ENCODE results near the gene KDM2B. TPM values are rescaled to one million over a fixed set of nuclear protein-coding genes. Genes with fewer than 3 reads are reported as not detected.

The KDM2B gene
- total RNA-seq, 1 donor from 2014 or later = 79.2 TPM

DNA sequence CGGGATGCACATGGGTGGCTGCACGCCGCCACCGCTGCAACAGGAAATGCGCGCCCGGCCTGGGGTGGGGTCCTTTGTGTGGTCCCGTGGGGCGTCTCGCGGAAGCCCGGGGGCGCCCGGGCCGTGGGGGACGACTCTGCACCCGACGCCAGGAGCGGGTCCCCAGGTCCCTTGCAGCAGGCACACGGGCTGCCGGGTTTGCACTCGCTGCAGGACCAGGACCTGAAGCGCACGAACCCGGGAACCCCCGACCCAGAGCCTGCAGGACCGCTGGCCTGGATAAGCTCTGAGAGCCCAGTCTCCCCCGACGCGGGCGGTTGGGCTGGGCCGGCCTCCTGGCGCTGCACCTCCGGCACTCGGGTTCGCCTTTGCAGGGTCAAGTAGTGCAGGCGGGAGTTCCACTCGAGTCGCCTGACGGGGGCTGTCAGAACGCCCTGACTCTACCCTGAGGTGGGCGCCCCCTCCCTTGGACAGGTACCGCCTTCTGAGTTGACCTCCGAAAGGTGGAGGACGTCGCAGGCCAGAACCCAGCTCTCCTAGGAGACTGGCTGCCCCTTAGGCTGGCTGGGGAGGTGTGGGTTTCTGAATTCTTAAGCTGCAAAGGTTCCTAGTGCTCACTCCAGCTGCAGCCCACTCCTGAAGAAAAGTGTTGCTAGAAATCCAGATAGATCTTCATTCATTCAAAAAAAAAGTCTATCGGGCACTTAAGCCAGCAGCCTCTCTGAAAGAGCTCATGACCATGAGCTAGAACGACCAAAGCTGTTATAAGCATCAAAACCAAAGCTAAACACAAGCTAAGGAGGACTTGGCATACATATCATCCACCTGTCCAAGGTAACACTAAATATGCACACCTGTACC is 113.0 kb downstream of the KDM2B start:
- peak; percentile 45 for DNase-seq (ENCODE audit: low read depth, low spot score)

DNA sequence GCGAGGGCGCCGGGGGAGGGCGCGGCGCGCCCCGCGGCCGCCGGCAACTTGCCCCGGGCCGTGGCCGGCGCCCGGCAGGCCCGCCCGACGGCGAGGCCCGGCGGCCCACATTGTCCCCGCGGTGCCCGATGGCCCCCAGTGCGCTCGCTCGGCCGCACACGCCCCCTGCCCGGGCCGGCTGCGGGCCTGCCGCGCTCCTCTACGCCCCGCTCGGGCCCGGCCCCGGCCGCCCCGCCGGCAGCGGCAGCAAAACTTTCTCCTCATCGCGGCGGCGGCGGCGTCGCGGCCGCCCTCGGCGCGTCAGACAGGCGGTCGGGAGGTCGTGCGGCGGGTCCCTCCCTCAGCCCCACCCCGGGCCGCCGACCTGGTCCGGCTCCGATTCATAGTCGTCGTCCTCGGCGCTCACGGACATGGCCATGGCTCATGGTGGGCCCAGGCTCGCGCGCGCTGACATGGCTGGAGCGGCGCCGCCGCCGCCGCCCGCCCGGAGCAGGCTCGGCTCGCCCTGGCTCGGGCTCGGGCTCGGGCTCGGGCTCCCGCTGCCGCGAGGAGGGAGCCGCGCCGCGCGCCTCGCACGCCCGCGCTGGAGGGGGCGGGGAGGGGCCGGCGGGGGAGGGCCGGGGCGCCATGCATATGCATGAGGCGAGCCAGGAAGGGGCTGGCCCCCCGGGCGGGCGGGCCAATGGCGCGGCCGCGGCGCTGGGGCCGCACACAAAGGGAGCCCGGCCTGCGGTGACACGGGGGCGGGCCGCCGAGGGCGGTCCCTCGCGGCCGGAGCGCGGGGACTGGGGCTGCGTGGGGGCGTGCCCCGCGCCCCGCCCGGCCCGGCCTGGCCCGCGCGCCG is 113.8 kb downstream of the KDM2B start:
- H3K4me1 Mint-ChIP-seq = peaks cover 26% of the 10 kb centered on the region
- H3K36me3 Mint-ChIP-seq (ENCODE audit: low read depth) = no peaks in the 10 kb centered on the region
- H3K27me3 Mint-ChIP-seq (ENCODE audit: low read depth) = no peaks in the 10 kb centered on the region
- DNase-seq (ENCODE audit: low read depth, low spot score) = peak; percentile 79
- TF ChIP-seq, protein P1, sequence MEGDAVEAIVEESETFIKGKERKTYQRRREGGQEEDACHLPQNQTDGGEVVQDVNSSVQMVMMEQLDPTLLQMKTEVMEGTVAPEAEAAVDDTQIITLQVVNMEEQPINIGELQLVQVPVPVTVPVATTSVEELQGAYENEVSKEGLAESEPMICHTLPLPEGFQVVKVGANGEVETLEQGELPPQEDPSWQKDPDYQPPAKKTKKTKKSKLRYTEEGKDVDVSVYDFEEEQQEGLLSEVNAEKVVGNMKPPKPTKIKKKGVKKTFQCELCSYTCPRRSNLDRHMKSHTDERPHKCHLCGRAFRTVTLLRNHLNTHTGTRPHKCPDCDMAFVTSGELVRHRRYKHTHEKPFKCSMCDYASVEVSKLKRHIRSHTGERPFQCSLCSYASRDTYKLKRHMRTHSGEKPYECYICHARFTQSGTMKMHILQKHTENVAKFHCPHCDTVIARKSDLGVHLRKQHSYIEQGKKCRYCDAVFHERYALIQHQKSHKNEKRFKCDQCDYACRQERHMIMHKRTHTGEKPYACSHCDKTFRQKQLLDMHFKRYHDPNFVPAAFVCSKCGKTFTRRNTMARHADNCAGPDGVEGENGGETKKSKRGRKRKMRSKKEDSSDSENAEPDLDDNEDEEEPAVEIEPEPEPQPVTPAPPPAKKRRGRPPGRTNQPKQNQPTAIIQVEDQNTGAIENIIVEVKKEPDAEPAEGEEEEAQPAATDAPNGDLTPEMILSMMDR (conservative IDR thresholded peaks at IDR 0.05) = no peak
- no peaks in the 10 kb centered on the region for H3K9me3 Mint-ChIP-seq
- H3K4me3 Mint-ChIP-seq = no peak overlapping the region
- H3K27ac Mint-ChIP-seq (ENCODE audit: unreplicated experiment) = no peak overlapping the region

More for the DNA sequence above, 113.0 kb downstream of the KDM2B start:
- peaks cover 26% of the 10 kb centered on the region for H3K4me1 Mint-ChIP-seq
- H3K4me3 Mint-ChIP-seq = peak overlapping the region; percentile 79
- no peak overlapping the region for H3K27ac Mint-ChIP-seq (ENCODE audit: unreplicated experiment)
- no peaks in the 10 kb centered on the region for H3K9me3 Mint-ChIP-seq
- H3K27me3 Mint-ChIP-seq (ENCODE audit: low read depth) = no peaks in the 10 kb centered on the region
- TF ChIP-seq, protein P1 (conservative IDR thresholded peaks at IDR 0.05) = no peak
- H3K36me3 Mint-ChIP-seq (ENCODE audit: low read depth) = no peaks in the 10 kb centered on the region

DNA sequence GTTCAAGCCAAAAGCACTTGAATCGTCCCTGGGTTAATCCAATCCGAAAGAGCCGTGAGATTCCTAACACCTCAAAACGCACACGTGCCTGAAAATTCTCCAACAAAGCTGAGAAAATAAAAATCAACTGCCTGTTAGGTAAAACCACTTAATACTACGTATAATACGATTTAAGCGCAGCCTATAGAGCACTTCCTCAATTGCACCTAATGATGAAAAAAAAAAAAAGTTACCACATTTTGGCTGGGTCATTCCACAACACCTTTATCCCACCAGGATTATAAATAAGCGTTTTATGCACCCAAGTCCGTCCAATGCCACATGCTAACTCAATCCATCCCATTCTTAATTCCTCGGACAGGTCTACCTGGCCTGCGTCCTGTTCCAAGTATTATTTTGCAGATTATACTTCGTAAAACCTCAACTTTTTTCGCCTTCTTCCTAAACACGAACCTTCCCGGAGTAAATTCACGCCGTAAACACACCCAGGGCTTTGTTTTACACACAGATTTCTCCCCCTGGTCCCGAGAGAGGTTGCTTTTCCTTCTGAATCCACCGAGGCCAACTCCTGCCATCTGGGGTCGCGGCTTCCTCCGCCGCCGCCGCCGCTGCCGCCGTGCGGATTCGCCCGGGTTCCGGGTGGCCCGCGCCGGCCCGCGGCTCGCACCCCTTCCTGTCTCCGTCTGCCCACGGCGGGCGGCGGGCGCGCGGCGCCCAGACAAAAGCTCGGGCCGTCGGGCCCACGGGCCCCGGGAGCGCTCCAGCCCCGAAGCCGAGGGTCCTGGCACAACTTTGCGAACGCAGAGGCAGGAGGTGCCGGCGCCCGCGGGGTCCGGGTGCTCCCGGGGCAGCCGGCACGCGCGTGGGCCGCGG is 114.7 kb downstream of the KDM2B start:
- no peaks in the 10 kb centered on the region for H3K36me3 Mint-ChIP-seq (ENCODE audit: low read depth)
- peak overlapping the region; percentile 95 for H3K4me3 Mint-ChIP-seq
- peaks cover 26% of the 10 kb centered on the region for H3K4me1 Mint-ChIP-seq
- peak overlapping the region; percentile 97 for H3K27ac Mint-ChIP-seq (ENCODE audit: unreplicated experiment)
- DNase-seq (ENCODE audit: low read depth, low spot score) = peak; percentile 33
- H3K27me3 Mint-ChIP-seq (ENCODE audit: low read depth) = no peaks in the 10 kb centered on the region
- H3K9me3 Mint-ChIP-seq = no peaks in the 10 kb centered on the region
- TF ChIP-seq, protein P1 (conservative IDR thresholded peaks at IDR 0.05) = no peak

DNA sequence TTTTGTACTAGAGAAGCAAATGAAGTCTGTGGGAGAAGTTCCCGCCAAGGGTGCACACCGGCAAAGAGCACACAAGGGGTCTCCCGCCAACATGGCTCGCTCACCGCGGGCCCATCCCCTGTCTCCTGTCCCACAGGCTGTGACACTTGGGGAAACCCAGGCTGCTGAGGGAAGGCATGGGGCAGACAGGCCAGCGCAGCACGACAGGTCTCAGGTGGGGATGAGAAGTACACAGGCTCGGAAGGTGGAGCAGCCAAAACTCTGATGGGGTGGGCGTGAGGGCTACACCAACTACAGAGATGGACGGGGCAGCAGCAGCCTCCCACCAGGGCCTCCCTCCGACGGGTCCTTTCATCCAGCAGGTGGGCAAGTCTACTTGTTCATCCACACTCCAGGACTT is 116.5 kb downstream of the KDM2B start:
- Mint-ChIP-seq H3K9me3 (no peaks in the 10 kb centered on the region), H3K36me3 (ENCODE audit: low read depth) (peaks cover 5% of the 10 kb centered on the region), H3K4me3 (peak overlapping the region; percentile 95), H3K27ac (ENCODE audit: unreplicated experiment) (no peak overlapping the region), H3K4me1 (peaks cover 26% of the 10 kb centered on the region), H3K27me3 (ENCODE audit: low read depth) (no peaks in the 10 kb centered on the region)
- TF ChIP-seq, protein P1 (conservative IDR thresholded peaks at IDR 0.05) = no peak
- no peak for DNase-seq (ENCODE audit: low read depth, low spot score)

DNA sequence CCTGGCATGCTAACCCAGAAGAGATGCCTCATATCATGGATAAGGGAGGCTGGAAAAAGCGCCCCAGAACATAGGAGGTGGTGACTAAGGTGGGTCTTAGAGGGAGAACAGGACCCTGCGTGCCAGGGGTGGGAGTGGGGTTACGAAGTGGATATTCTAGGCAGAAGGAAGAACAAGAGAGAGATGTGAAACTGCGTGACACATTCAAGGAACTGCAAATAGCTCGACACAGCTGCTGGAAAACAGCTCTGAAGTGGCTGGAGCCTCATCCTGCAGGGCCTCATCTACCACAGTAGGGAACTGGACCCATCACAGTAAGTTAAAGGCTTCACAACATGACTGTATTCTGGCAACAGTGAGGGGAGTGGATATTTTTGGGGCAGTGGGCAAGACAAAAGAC is 119.8 kb downstream of the KDM2B start:
- TF ChIP-seq, protein P1 (conservative IDR thresholded peaks at IDR 0.05) = no peak
- Mint-ChIP-seq H3K36me3 (ENCODE audit: low read depth) (peaks cover 5% of the 10 kb centered on the region), H3K27me3 (ENCODE audit: low read depth) (no peaks in the 10 kb centered on the region), H3K9me3 (no peaks in the 10 kb centered on the region), H3K4me1 (peaks cover 17% of the 10 kb centered on the region), H3K4me3 (peak overlapping the region; percentile 67), H3K27ac (ENCODE audit: unreplicated experiment) (no peak overlapping the region)
- no peak for DNase-seq (ENCODE audit: low read depth, low spot score)

All from neural crest cell (in vitro differentiated cells).